Measurements from ENCODE around the gene ARMC6.
"Not testable (repeated sequence)": the region's sequence is repeated elsewhere in the genome, so short reads cannot be mapped to it uniquely, and the experiment has no call there.

ARMC6 gene

GRCh38 chr19:19010551-19010950, 22.9 kb upstream of the ARMC6 start:
- Histone ChIP-seq H3K4me3 (ENCODE audit: insufficient read depth, low read length, poor library complexity, severe bottlenecking) (no peak overlapping the region), H3F3A (ENCODE audit: insufficient read depth) (no peaks in the 10 kb centered on the region; the same call in 1 of the 2 replicates), H2AFZ (ENCODE audit: low read depth, low read length, severe bottlenecking) (no peak overlapping the region), H3K9ac (ENCODE audit: low read length) (no peak overlapping the region), H4K20me1 (ENCODE audit: low read depth, low read length) (no peaks in the 10 kb centered on the region), H3K27ac (ENCODE audit: low read depth, low read length) (no peak overlapping the region), H3K9me2 (replicated peaks; ENCODE audit: insufficient read depth, low read length) (no peaks in the 10 kb centered on the region), H3K27me3 (ENCODE audit: low read length) (no peaks in the 10 kb centered on the region), H3K36me3 (ENCODE audit: low read length) (peaks cover 10% of the 10 kb centered on the region; the same call in 1 of the 2 replicates), H3K4me2 (ENCODE audit: low read depth, low read length, poor library complexity, severe bottlenecking) (no peak overlapping the region), H3K79me2 (ENCODE audit: insufficient read depth, low read length) (peaks cover 5% of the 10 kb centered on the region), H3K9me3 (ENCODE audit: insufficient read depth, low read length) (no peaks in the 10 kb centered on the region)
- no peak for TF ChIP-seq EZH2phosphoT487 (conservative IDR thresholded peaks at IDR 0.05; ENCODE audit: low read length)
- TF ChIP-seq, protein P1, sequence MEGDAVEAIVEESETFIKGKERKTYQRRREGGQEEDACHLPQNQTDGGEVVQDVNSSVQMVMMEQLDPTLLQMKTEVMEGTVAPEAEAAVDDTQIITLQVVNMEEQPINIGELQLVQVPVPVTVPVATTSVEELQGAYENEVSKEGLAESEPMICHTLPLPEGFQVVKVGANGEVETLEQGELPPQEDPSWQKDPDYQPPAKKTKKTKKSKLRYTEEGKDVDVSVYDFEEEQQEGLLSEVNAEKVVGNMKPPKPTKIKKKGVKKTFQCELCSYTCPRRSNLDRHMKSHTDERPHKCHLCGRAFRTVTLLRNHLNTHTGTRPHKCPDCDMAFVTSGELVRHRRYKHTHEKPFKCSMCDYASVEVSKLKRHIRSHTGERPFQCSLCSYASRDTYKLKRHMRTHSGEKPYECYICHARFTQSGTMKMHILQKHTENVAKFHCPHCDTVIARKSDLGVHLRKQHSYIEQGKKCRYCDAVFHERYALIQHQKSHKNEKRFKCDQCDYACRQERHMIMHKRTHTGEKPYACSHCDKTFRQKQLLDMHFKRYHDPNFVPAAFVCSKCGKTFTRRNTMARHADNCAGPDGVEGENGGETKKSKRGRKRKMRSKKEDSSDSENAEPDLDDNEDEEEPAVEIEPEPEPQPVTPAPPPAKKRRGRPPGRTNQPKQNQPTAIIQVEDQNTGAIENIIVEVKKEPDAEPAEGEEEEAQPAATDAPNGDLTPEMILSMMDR (IDR thresholded peaks at IDR 0.05; ENCODE audit: insufficient read depth, low read length, poor library complexity, severe bottlenecking), result no peak

DNA sequence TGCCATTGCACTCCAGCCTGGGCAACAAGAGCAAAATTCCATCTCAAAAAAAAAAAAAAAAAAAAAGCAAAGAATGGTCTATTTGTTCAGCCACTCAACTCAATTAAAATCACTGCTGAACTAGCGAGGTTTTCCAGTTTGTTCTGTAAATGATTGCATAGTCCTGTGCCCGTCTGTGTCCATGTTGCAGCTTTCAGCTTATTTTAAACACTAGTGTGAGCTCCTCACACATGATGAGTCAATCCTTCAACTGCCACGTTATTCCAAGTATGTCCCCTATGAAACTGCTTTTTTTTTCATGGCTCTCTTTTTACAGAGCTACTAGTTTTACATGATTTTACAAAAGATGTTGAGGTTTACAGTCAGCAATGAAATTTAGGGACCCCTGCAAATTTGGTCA, 12.3 kb upstream of the ARMC6 start:
- H3K27me3 ChIP-seq (ENCODE audit: low read length), result no peaks in the 10 kb centered on the region
- no peaks in the 10 kb centered on the region for H3K9me3 ChIP-seq (ENCODE audit: insufficient read depth, low read length)
- no peak overlapping the region for H3K27ac ChIP-seq (ENCODE audit: low read depth, low read length)
- no peak overlapping the region for H3K9ac ChIP-seq (ENCODE audit: low read length)
- H3F3A ChIP-seq (ENCODE audit: insufficient read depth), result no peaks in the 10 kb centered on the region
- no peaks in the 10 kb centered on the region for H3K9me2 ChIP-seq (replicated peaks; ENCODE audit: insufficient read depth, low read length)
- peaks cover 38% of the 10 kb centered on the region for H3K36me3 ChIP-seq (ENCODE audit: low read length)
- no peak overlapping the region for H3K4me3 ChIP-seq (ENCODE audit: insufficient read depth, low read length, poor library complexity, severe bottlenecking)
- no peak overlapping the region for H2AFZ ChIP-seq (ENCODE audit: low read depth, low read length, severe bottlenecking)
- peaks cover 83% of the 10 kb centered on the region for H3K79me2 ChIP-seq (ENCODE audit: insufficient read depth, low read length)
- no peak overlapping the region for H3K4me2 ChIP-seq (ENCODE audit: low read depth, low read length, poor library complexity, severe bottlenecking)
- TF ChIP-seq EZH2phosphoT487 (conservative IDR thresholded peaks at IDR 0.05; ENCODE audit: low read length), result no peak
- TF ChIP-seq, protein P1 (IDR thresholded peaks at IDR 0.05; ENCODE audit: insufficient read depth, low read length, poor library complexity, severe bottlenecking), result no peak
- peaks cover 12% of the 10 kb centered on the region; the same call in 1 of the 2 replicates for H4K20me1 ChIP-seq (ENCODE audit: low read depth, low read length)

GRCh38 chr19:19022380-19022961, 10.9 kb upstream of the ARMC6 start:
- H3K9me2 ChIP-seq (replicated peaks; ENCODE audit: insufficient read depth, low read length), result no peaks in the 10 kb centered on the region
- no peaks in the 10 kb centered on the region for H3K9me3 ChIP-seq (ENCODE audit: insufficient read depth, low read length)
- H3K4me3 ChIP-seq (ENCODE audit: insufficient read depth, low read length, poor library complexity, severe bottlenecking), result no peak overlapping the region
- TF ChIP-seq EZH2phosphoT487 (conservative IDR thresholded peaks at IDR 0.05; ENCODE audit: low read length), result no peak
- TF ChIP-seq, protein P1 (IDR thresholded peaks at IDR 0.05; ENCODE audit: insufficient read depth, low read length, poor library complexity, severe bottlenecking), result no peak
- no peak overlapping the region for H3K9ac ChIP-seq (ENCODE audit: low read length)
- no peak overlapping the region for H2AFZ ChIP-seq (ENCODE audit: low read depth, low read length, severe bottlenecking)
- no peaks in the 10 kb centered on the region for H3K27me3 ChIP-seq (ENCODE audit: low read length)
- H3K27ac ChIP-seq (ENCODE audit: low read depth, low read length), result no peak overlapping the region
- peaks cover 34% of the 10 kb centered on the region; the same call in 1 of the 2 replicates for H3K36me3 ChIP-seq (ENCODE audit: low read length)
- peaks cover 84% of the 10 kb centered on the region for H3K79me2 ChIP-seq (ENCODE audit: insufficient read depth, low read length)
- H4K20me1 ChIP-seq (ENCODE audit: low read depth, low read length), result peaks cover 17% of the 10 kb centered on the region; the same call in 1 of the 2 replicates
- H3K4me2 ChIP-seq (ENCODE audit: low read depth, low read length, poor library complexity, severe bottlenecking), result no peak overlapping the region
- H3F3A ChIP-seq (ENCODE audit: insufficient read depth), result no peaks in the 10 kb centered on the region

DNA sequence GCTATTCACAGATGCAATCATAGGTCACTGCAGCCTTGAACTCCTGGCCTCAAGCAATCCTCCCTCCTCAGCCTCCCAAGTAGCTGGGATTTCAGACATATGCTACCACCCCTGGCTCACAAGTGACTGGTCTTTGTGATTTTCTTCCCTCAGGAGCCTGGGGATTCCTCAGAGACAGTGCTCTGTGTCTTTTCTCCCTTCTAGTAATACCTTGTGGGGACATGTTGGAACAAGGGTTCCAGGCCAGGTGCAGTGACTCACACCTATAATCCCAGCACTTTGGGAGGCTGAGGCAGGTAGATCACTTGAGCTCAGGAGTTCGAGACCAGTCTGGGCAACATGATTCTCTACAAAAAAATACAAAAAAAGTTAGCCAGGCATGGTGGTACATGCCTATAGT, 10.0 kb upstream of the ARMC6 start:
- not testable (repeated sequence) for H3K9me2 ChIP-seq (replicated peaks; ENCODE audit: insufficient read depth, low read length); H3K27me3 ChIP-seq (ENCODE audit: low read length); H3K4me3 ChIP-seq (ENCODE audit: insufficient read depth, low read length, poor library complexity, severe bottlenecking); H3K27ac ChIP-seq (ENCODE audit: low read depth, low read length); H3K9ac ChIP-seq (ENCODE audit: low read length); H2AFZ ChIP-seq (ENCODE audit: low read depth, low read length, severe bottlenecking); H3K9me3 ChIP-seq (ENCODE audit: insufficient read depth, low read length); H3F3A ChIP-seq (ENCODE audit: insufficient read depth); H3K4me2 ChIP-seq (ENCODE audit: low read depth, low read length, poor library complexity, severe bottlenecking)
- peaks cover 91% of the 10 kb centered on the region for H3K79me2 ChIP-seq (ENCODE audit: insufficient read depth, low read length)
- H3K36me3 ChIP-seq (ENCODE audit: low read length), result peaks cover 34% of the 10 kb centered on the region; the same call in 1 of the 2 replicates
- peaks cover 17% of the 10 kb centered on the region; the same call in 1 of the 2 replicates for H4K20me1 ChIP-seq (ENCODE audit: low read depth, low read length)

Measured in SU-DHL-6 (cell line).